Measurements from ENCODE around the gene PCLO.
"Not testable (repeated sequence)": the region's sequence is repeated elsewhere in the genome, so short reads cannot be mapped to it uniquely, and the experiment has no call there.

The PCLO gene

GRCh38 chr7:82723411-82723810 lies 439.3 kb downstream of the PCLO start:
- DNase-seq: no peak

GRCh38 chr7:82722946-82723345 lies 439.7 kb downstream of the PCLO start:
- no peak for DNase-seq

- no peak for DNase-seq
Observed at GRCh38 chr7:82715344-82715743, 447.3 kb downstream of the PCLO start.

GRCh38 chr7:82714883-82715282 lies 447.8 kb downstream of the PCLO start:
- no peak for DNase-seq

GRCh38 chr7:82713506-82713905 lies 449.2 kb downstream of the PCLO start:
- no peak for DNase-seq

- DNase-seq: not testable (repeated sequence)
Observed at GRCh38 chr7:82706344-82706743, 456.3 kb downstream of the PCLO start.

GRCh38 chr7:82705517-82706260 lies 457.0 kb downstream of the PCLO start:
- DNase-seq: no peak

- peak; percentile 75 for DNase-seq
Observed at GRCh38 chr7:82704121-82704520, 458.6 kb downstream of the PCLO start.
